ENCODE measurements around the gene OR51F2. TPM values are rescaled to one million over a fixed set of nuclear protein-coding genes. Genes with fewer than 3 reads are reported as not detected.

Gene OR51F2
- total RNA-seq, result not detected in 2 replicates

GRCh38 chr11:4821021-4821420 is at the start of gene OR51F2:
Gene OR51F2 (plus strand): TSS chr11:4821321. CDS start chr11:4821422, 101 bp downstream.

GRCh38 chr11:4804280-4804679 is 16.8 kb upstream of the OR51F2 start, which contains the start of gene OR52R1:
Gene OR52R1 (minus strand): TSS chr11:4804380. CDS start chr11:4804380, 0 bp downstream.

GRCh38 chr11:4848908-4849532 is 27.9 kb downstream of the OR51F2 start, which contains the start of gene OR51S1:
Gene OR51S1 (minus strand): TSS chr11:4849208. CDS start chr11:4849208, 0 bp downstream.

Other genes starting within 250 kb of the OR51F2 start
- not detected in 2 replicates for gene OR52I2, start 239.6 kb upstream of the OR51F2 start, total RNA-seq
- not detected in 2 replicates for gene OR52I1, start 227.3 kb upstream of the OR51F2 start, total RNA-seq
- gene TRIM68, start 213.1 kb upstream of the OR51F2 start, total RNA-seq, result 13.1 and 16.5 TPM in 2 replicates
- gene OR51D1, start 183.8 kb upstream of the OR51F2 start, total RNA-seq, result not detected in 2 replicates
- gene OR51E1, start 177.3 kb upstream of the OR51F2 start, total RNA-seq, result not detected in 2 replicates
- not detected in 2 replicates for gene OR51E2, start 123.5 kb upstream of the OR51F2 start, total RNA-seq
- gene MMP26, start 116.5 kb upstream of the OR51F2 start, total RNA-seq, result not detected in 2 replicates
- not detected in 2 replicates for gene OR51F1, start 51.4 kb upstream of the OR51F2 start, total RNA-seq
- not detected in 2 replicates for gene OR52R1, start 16.9 kb upstream of the OR51F2 start, total RNA-seq
- not detected in 2 replicates for gene OR51S1, start 27.9 kb downstream of the OR51F2 start, total RNA-seq
- gene OR51T1, start 60.6 kb downstream of the OR51F2 start, total RNA-seq, result not detected in 2 replicates
- gene OR51A7, start 82.5 kb downstream of the OR51F2 start, total RNA-seq, result not detected in 2 replicates
- not detected in 2 replicates for gene OR51G2, start 98.0 kb downstream of the OR51F2 start, total RNA-seq
- gene OR51G1, start 103.0 kb downstream of the OR51F2 start, total RNA-seq, result not detected in 2 replicates
- gene OR51A4, start 126.3 kb downstream of the OR51F2 start, total RNA-seq, result not detected in 2 replicates
- gene OR51A2, start 134.4 kb downstream of the OR51F2 start, total RNA-seq, result not detected in 2 replicates
- not detected in 2 replicates for gene OR51L1, start 173.5 kb downstream of the OR51F2 start, total RNA-seq
- gene OR52J3, start 225.2 kb downstream of the OR51F2 start, total RNA-seq, result not detected in 2 replicates
- gene OR52E2, start 238.3 kb downstream of the OR51F2 start, total RNA-seq, result not detected in 2 replicates
- gene OR52E1, start 248.3 kb downstream of the OR51F2 start, total RNA-seq, result not detected in 2 replicates